Cardiac muscle cell (in vitro differentiated cells and primary cell): Measurements from ENCODE around the gene ARHGEF35. TPM values are rescaled to one million over a fixed set of nuclear protein-coding genes. Genes with fewer than 3 reads are reported as not detected.
"Not testable (repeated sequence)": the region's sequence is repeated elsewhere in the genome, so short reads cannot be mapped to it uniquely, and the experiment has no call there.

ENCODE experiments used
- DNase-seq, 2 donors: peaks; one replicate each; pipeline versions ENCODE4 v3.0.0 to v3.0.0-alpha.2; 2010 to 2017; ENCODE audit warnings: low read depth in 1 of 2, low spot score in 1 of 2
- H3K27ac ChIP-seq: fragments of 200-600 bp; sonication (generic); 2 replicates; pipeline ENCODE4 v1.5.1; 2016
- H3K27me3 ChIP-seq: fragments of 200-600 bp; sonication (generic); 2 replicates; pipeline ENCODE4 v1.6.0; 2016; ENCODE audit warnings: control low read depth
- H3K36me3 ChIP-seq: fragments of 200-600 bp; sonication (generic); 2 replicates; pipeline ENCODE4 v1.5.1; 2016; ENCODE audit warnings: control low read depth
- H3K4me1 ChIP-seq: fragments of 200-600 bp; sonication (generic); 2 replicates; pipeline ENCODE4 v1.8.1; 2017; ENCODE audit warnings: low read depth, mild to moderate bottlenecking, mixed run types
- H3K4me3 ChIP-seq: fragments of 200-600 bp; sonication (generic); 2 replicates; pipeline ENCODE4 v1.5.1; 2016; ENCODE audit warnings: mild to moderate bottlenecking
- H3K9me3 ChIP-seq: fragments of 200-600 bp; sonication (generic); 2 replicates; pipeline ENCODE4 v1.5.1; 2017; ENCODE audit warnings: low read depth, mild to moderate bottlenecking, control low read depth
- polyA plus RNA-seq: library from polyadenylated mRNA; unstranded; fragments of >200 nt; fragmentation: Nextera tagmentation; extraction: Ambion mirVana; gene quantifications from 2 replicates; pipeline ENCODE4 v1.2.1, GENCODE V29; 2016
- total RNA-seq: library from RNA; depleted of rRNA; stranded (reverse); fragments of >200 nt; gene quantifications from 2 replicates; pipeline ENCODE4 v1.2.3, GENCODE V29; 2016

ARHGEF35 gene
- total RNA-seq = 0.35 and 1.7 TPM in 2 replicates
- polyA plus RNA-seq = 0.93 and 1.8 TPM in 2 replicates

DNA sequence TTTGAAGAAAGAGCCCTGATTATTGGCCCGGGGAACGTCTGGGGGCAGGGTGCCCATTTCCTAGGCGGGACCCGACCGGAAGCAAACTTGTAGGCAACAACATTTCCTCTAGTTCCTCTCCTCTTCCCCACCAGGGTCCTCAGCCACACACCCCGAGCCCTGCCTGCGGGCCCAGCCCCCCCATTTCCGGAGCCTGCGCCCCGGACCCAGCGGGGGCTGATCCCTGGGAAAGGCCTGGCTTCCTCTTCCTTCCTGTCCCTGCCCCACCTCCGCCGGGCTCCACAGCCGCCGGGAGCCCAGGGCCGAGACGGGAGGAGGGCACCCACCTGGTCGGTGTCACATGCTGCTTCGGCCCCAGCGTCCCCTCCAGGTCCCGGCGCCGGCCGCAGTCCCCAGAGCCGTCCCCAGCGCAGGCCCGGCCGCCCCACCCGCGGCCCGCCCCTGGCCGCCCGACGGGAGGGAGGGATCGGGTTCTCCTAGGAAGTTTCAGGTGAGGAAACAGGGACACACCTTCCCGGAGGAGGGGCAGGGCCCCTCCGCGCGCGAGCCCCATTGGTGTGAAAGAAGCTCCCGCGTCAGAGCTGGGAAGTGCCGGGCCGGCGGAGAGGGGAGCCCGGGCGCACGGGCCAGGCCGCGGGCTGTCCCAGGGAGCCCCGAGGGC is at the start of gene ARHGEF35:
Gene ARHGEF35, minus strand, starts transcription at position 622 of the 661 bp plus-strand sequence. CDS start 7,450 bp downstream, outside the sequence.
- not testable (repeated sequence) for H3K27ac ChIP-seq, H3K36me3 ChIP-seq, H3K27me3 ChIP-seq, H3K4me3 ChIP-seq, H3K9me3 ChIP-seq, DNase-seq, H3K4me1 ChIP-seq

DNA sequence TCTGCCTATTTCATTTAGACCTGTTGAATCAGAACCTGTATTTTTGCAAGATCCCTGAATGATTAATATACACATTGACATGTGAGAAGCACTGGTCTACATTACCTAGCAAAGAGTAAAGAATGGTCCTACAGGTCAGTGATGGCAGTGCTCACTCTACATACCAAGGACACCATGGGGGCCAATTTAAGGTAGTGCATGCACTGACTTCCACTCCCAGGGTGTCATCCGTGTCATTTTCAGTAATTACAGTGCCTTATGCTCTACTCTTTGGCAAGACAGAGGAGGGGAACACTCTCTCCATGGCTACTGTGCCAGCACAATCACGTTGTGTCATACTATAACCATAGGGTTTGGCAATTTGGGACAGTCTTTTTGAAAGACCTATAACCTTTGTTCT is 49.7 kb upstream of the ARHGEF35 start:
- not testable (repeated sequence) for H3K4me1 ChIP-seq, H3K4me3 ChIP-seq, H3K36me3 ChIP-seq, H3K27ac ChIP-seq, H3K27me3 ChIP-seq, DNase-seq, H3K9me3 ChIP-seq

DNA sequence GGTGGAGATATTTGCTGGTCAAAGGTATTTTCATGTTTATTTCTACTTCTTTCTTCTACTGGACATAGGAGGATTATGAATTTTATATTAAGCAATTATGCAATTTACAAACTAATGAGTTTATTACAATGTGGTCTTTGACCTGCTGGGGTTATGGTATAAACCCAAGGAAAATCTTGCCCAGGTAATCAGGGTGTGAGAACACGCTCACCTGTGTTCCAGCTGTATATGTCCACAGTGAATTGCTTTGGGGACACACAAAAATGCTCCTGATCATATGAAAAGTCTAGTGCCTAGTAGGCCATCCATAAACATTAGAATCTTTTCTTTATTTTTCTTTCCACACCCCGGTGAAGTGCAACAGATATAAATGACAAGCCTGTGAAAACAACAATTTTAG is 43.7 kb upstream of the ARHGEF35 start, which contains the start of gene OR2A42:
Gene OR2A42, minus strand, starts transcription at position 241 of the 400 bp plus-strand sequence. CDS start 6,762 bp downstream, outside the sequence.
- not testable (repeated sequence) for H3K27me3 ChIP-seq, DNase-seq, H3K27ac ChIP-seq, H3K4me1 ChIP-seq, H3K4me3 ChIP-seq, H3K36me3 ChIP-seq, H3K9me3 ChIP-seq

DNA sequence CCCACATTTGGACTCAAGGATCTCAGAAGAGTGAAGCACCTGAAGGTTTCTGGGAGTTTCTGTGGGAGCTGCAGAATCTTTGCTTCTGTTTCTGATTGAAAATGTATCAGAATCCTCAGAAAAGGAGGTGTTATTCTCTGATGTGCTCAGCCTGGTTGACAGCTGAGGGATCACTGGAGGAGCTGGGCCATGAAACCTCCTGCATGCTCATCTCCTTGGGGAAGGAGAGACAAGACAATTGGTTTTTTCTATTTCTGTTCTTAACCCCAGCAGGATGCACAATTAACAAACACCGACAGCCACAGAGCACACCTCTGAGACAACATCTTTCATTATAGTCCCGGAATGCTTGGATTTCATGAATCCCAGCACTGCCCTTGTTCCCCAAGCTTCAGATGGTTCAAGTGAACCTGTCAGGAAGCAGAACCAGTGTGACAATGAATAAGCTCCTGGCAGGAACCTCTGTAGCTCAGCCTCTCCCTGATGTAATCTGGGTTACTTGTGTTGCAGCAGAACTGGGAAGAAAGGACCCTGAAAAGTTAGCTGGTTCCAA is 43.0 kb upstream of the ARHGEF35 start:
- not testable (repeated sequence) for H3K27me3 ChIP-seq, DNase-seq, H3K27ac ChIP-seq, H3K4me1 ChIP-seq, H3K9me3 ChIP-seq, H3K36me3 ChIP-seq, H3K4me3 ChIP-seq

- not testable (repeated sequence) for H3K9me3 ChIP-seq, H3K27ac ChIP-seq, DNase-seq
These were observed 37.4 kb upstream of the ARHGEF35 start for GRCh38 chr7:144233039-144233438.

GRCh38 chr7:144231027-144231426 is 35.4 kb upstream of the ARHGEF35 start:
- not testable (repeated sequence) for H3K4me3 ChIP-seq, H3K36me3 ChIP-seq, H3K4me1 ChIP-seq, H3K27me3 ChIP-seq, H3K9me3 ChIP-seq, H3K27ac ChIP-seq, DNase-seq

More at GRCh38 chr7:144233039-144233438, 37.4 kb upstream of the ARHGEF35 start:
- not testable (repeated sequence) for H3K27me3 ChIP-seq, H3K4me3 ChIP-seq, H3K36me3 ChIP-seq, H3K4me1 ChIP-seq

DNA sequence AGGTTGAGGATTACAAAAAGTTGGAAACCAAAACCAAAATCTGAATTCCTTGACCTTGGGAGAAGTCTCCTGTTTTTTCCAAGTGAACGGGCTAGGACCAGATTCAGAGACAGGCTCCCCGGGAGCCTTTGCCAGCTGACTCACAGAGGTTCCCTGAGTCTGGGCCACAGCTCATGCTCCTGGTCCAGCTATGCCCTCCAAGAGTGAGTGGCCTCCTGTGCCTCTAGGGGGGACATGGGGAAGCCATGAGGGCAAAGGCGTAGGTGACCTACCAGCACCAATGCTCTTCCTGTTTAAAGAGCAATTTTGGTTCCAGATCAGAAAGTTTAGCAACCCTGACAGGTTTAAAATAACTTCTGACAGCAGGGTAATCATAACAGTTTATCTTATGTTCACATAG is 33.2 kb upstream of the ARHGEF35 start:
- H3K36me3 ChIP-seq, H3K9me3 ChIP-seq, H3K27ac ChIP-seq, H3K4me1 ChIP-seq, DNase-seq, H3K4me3 ChIP-seq, H3K27me3 ChIP-seq: not testable (repeated sequence)

- not testable (repeated sequence) for H3K4me1 ChIP-seq, DNase-seq, H3K27ac ChIP-seq
These were observed 31.2 kb upstream of the ARHGEF35 start for GRCh38 chr7:144226866-144227265.

GRCh38 chr7:144223675-144224074 is 28.0 kb upstream of the ARHGEF35 start:
- H3K4me1 ChIP-seq, H3K27me3 ChIP-seq, H3K27ac ChIP-seq, H3K36me3 ChIP-seq, DNase-seq, H3K4me3 ChIP-seq, H3K9me3 ChIP-seq: not testable (repeated sequence)

More at GRCh38 chr7:144226866-144227265, 31.2 kb upstream of the ARHGEF35 start:
- H3K36me3 ChIP-seq, H3K27me3 ChIP-seq, H3K9me3 ChIP-seq, H3K4me3 ChIP-seq: not testable (repeated sequence)

- not testable (repeated sequence) for H3K4me1 ChIP-seq, H3K27me3 ChIP-seq, DNase-seq, H3K4me3 ChIP-seq, H3K36me3 ChIP-seq, H3K9me3 ChIP-seq, H3K27ac ChIP-seq
These were observed 24.9 kb upstream of the ARHGEF35 start for GRCh38 chr7:144220531-144220930.

GRCh38 chr7:144219149-144219548 is 23.5 kb upstream of the ARHGEF35 start:
- H3K4me1 ChIP-seq, H3K4me3 ChIP-seq, DNase-seq, H3K36me3 ChIP-seq, H3K9me3 ChIP-seq, H3K27me3 ChIP-seq, H3K27ac ChIP-seq: not testable (repeated sequence)

DNA sequence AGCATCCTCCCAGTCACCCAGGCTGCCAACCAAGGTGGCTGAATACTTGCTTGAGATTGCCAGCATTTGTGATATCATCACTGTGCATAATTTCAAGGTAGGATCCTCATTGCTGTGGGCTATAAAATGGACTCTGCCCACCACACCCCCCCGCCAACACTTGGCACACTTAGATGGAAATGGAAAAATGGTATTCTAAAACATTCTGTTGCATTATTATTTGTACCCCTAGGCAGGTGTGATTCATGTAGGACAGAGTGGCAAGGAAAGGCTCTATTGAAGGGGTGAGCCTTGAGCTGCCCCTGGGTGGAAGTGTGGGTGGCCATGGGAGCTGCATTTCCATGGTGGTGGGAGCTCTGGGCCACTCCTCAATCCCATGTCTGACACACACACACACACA is 22.9 kb upstream of the ARHGEF35 start:
- DNase-seq, H3K4me1 ChIP-seq, H3K36me3 ChIP-seq, H3K27ac ChIP-seq, H3K9me3 ChIP-seq, H3K4me3 ChIP-seq, H3K27me3 ChIP-seq: not testable (repeated sequence)

GRCh38 chr7:144217200-144217599 is 21.6 kb upstream of the ARHGEF35 start:
- not testable (repeated sequence) for H3K36me3 ChIP-seq, H3K27ac ChIP-seq, H3K4me1 ChIP-seq, H3K27me3 ChIP-seq, H3K4me3 ChIP-seq, DNase-seq, H3K9me3 ChIP-seq

- not testable (repeated sequence) for H3K4me1 ChIP-seq
These were observed 9.7 kb upstream of the ARHGEF35 start for GRCh38 chr7:144205306-144205705.

More at GRCh38 chr7:144205306-144205705, 9.7 kb upstream of the ARHGEF35 start:
- not testable (repeated sequence) for H3K27ac ChIP-seq, DNase-seq, H3K4me3 ChIP-seq, H3K27me3 ChIP-seq, H3K36me3 ChIP-seq, H3K9me3 ChIP-seq
